B cell (primary cell): Measurements from ENCODE around the gene EBP. TPM values are rescaled to one million over a fixed set of nuclear protein-coding genes. Genes with fewer than 3 reads are reported as not detected.

Source experiments
- ATAC-seq: fragments of 200-7000 bp; cut with Tn5 transposase; one replicate; pipeline ENCODE4 v1.10.0; 2021; ENCODE audit warnings: low read depth, mild to moderate bottlenecking, moderate number of reproducible peaks, moderate library complexity
- CTCF ChIA-PET: fragments of 350-600 bp; sonication (Branson Sonifier 250); formaldehyde crosslinking; loops from one replicate; lab custom pipeline; 2021; ENCODE audit warnings: antibody characterized with exemption, inconsistent platforms; lab: Charles Lee
- POLR2A ChIA-PET: fragments of 350-600 bp; sonication (Branson Sonifier 250); formaldehyde crosslinking; loops from one replicate; lab custom pipeline; 2021; ENCODE audit warnings: antibody characterized with exemption; lab: Charles Lee
- DNase-seq: peaks from one replicate; pipeline ENCODE4 v3.0.0; 2013
- H2AFZ ChIP-seq: 2 replicates; pipeline ENCODE4 v1.6.1; 2012; ENCODE audit warnings: mild to moderate bottlenecking, low read depth, low read length; ENCODE audit not compliant: insufficient read depth, poor library complexity, severe bottlenecking
- H3K27ac ChIP-seq, 2 donors: 1 replicate in 1 of 2; 2 replicates in 1 of 2; pipeline ENCODE4 v1.5.1; 2012 to 2013; ENCODE audit warnings: low read length in 2 of 2, mild to moderate bottlenecking in 2 of 2, moderate library complexity in 1 of 2
- H3K27me3 ChIP-seq, 4 experiments: fragments of 200-600 bp in 1 of 4; sonication (generic) in 1 of 4; replicated peaks in 1 of 4; 1 replicate in 2 of 4; 2 replicates in 2 of 4; pipeline versions ENCODE4 v1.6.1 to v1.7.0; 2013 to 2016; ENCODE audit warnings: low read length in 3 of 4, mild to moderate bottlenecking in 2 of 4, mixed read lengths in 1 of 4, moderate library complexity in 1 of 4; ENCODE audit not compliant: insufficient read depth in 4 of 4, control insufficient read depth in 3 of 4; ENCODE audit errors: control extremely low read depth in 1 of 4
- H3K36me3 ChIP-seq, 2 experiments: replicated peaks in 1 of 2; 1 replicate in 1 of 2; 2 replicates in 1 of 2; pipeline versions ENCODE4 v1.6.1 to v1.7.1; 2013; ENCODE audit warnings: low read length in 1 of 2; ENCODE audit not compliant: insufficient read depth in 2 of 2, control insufficient read depth in 1 of 2; ENCODE audit errors: control extremely low read depth in 1 of 2, extremely low read depth in 1 of 2
- H3K4me1 ChIP-seq, 2 donors: fragments of 200-600 bp in 1 of 2; sonication (generic) in 1 of 2; 1 replicate in 1 of 2; 2 replicates in 1 of 2; pipeline versions ENCODE4 v1.5.1 to v1.6.1; 2013 to 2017; ENCODE audit warnings: low read length in 2 of 2; ENCODE audit not compliant: control insufficient read depth in 2 of 2, insufficient read depth in 2 of 2
- H3K4me2 ChIP-seq: replicated peaks from 2 replicates; pipeline ENCODE3; 2012; ENCODE audit warnings: mild to moderate bottlenecking, low read depth, low read length; ENCODE audit not compliant: poor library complexity, severe bottlenecking
- H3K4me3 ChIP-seq, 5 experiments: fragments of 200-600 bp in 1 of 5; sonication (generic) in 1 of 5; 1 replicate in 3 of 5; 2 replicates in 2 of 5; pipeline versions ENCODE4 v1.5.1 to v1.7.0; 2011 to 2016; ENCODE audit warnings: low read length in 4 of 5, mild to moderate bottlenecking in 4 of 5, low read depth in 2 of 5, control low read depth in 1 of 5, moderate library complexity in 1 of 5; ENCODE audit not compliant: insufficient read depth in 1 of 5; ENCODE audit errors: control extremely low read depth in 1 of 5, extremely low read depth in 1 of 5
- H3K79me2 ChIP-seq: fragments of 200-600 bp; sonication (generic); one replicate; pipeline ENCODE4 v1.6.0; 2016; ENCODE audit warnings: low read length; ENCODE audit not compliant: control insufficient read depth, insufficient read depth
- H3K9ac ChIP-seq: fragments of 200-600 bp; sonication (generic); 2 replicates; pipeline ENCODE4 v1.6.1; 2017; ENCODE audit warnings: mild to moderate bottlenecking, low read length, moderate library complexity
- H3K9me3 ChIP-seq, 3 donors: one replicate each; pipeline versions ENCODE4 v1.6.1 to v1.7.1; 2013; ENCODE audit warnings: low read length in 2 of 3; ENCODE audit not compliant: control insufficient read depth in 2 of 3, insufficient read depth in 1 of 3; ENCODE audit errors: control extremely low read depth in 1 of 3
- H4K20me1 ChIP-seq: 2 replicates; pipeline ENCODE4 v1.6.0; 2012; ENCODE audit warnings: mild to moderate bottlenecking, low read length; ENCODE audit not compliant: insufficient read depth, control insufficient read depth, poor library complexity, severe bottlenecking
- H3K27ac Mint-ChIP-seq: one replicate; pipeline ENCODE4 v1.8.0; 2021; ENCODE audit warnings: mixed read lengths
- H3K27me3 Mint-ChIP-seq: one replicate; pipeline ENCODE4 v1.8.0; 2021; ENCODE audit warnings: mixed read lengths
- H3K4me1 Mint-ChIP-seq: one replicate; pipeline ENCODE4 v1.8.0; 2021; ENCODE audit warnings: mixed read lengths
- H3K4me3 Mint-ChIP-seq: one replicate; pipeline ENCODE4 v1.8.0; 2021; ENCODE audit warnings: mixed read lengths
- H3K9me3 Mint-ChIP-seq: one replicate; pipeline ENCODE4 v1.8.0; 2022; ENCODE audit warnings: mixed read lengths; ENCODE audit not compliant: insufficient read depth
- CTCF ChIP-seq: fragments of 200-600 bp; IDR thresholded peaks from one replicate; pipeline ENCODE4 v1.8.0; 2022; ENCODE audit warnings: antibody characterized with exemption, mild to moderate bottlenecking
- EZH2 ChIP-seq: IDR thresholded peaks from 2 replicates; pipeline ENCODE4 v1.6.1; 2012; ENCODE audit warnings: borderline replicate concordance, low read depth, mild to moderate bottlenecking, moderate library complexity, low read length; ENCODE audit not compliant: insufficient read depth, poor library complexity, severe bottlenecking
- WGBS: methylation state at CpG from one replicate; pipeline ENCODE4 v1.1.5; 2013; ENCODE audit warnings: missing lambda C conversion rate; ENCODE audit not compliant: insufficient coverage; 5-methylcytosine and 5-hydroxymethylcytosine counted together
- intact Hi-C: fragments of 100-400 bp; cut with micrococcal nuclease; formaldehyde crosslinking; loops from one replicate; pipeline ENCODE4 v1.10.0; 2022
- polyA plus RNA-seq: library from polyadenylated mRNA; depleted of rRNA; stranded (reverse); fragments of >200 nt; gene quantifications from 2 replicates; pipeline ENCODE4 v1.2.3, GENCODE V29; 2012
- total RNA-seq, 2 donors: library from RNA; stranded (reverse); fragments of 120-200 nt in 1 of 2; gene quantifications; 1 replicate in 1 of 2; 2 replicates in 1 of 2; pipeline versions ENCODE4 v1.2.3 to v1.2.4, GENCODE V29; 2013 to 2022

EBP gene
- total and polyA plus RNA-seq, 2 donors (not counting 1 experiment from before 2014, with no cell fraction given): 27.9 to 60.8 TPM

DNA sequence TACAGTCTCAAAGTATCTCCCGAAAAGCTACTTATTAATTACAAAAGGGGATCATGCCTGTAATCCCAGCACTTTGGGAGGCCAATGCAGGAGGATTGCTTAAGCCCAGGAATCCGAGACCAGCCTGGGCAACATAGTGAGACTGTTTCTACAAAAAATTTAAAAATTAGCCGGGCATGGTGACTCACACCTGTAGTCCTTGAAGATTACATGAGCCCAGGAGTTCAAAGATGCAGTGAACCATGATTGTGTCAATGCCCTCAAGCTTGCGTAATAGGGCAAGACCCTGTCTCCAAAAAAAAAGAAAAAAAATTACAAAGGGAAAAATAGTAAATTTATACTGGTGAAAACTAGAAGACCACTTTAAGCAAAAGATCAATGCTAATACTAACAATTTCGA is 16.1 kb upstream of the EBP start:
- Histone ChIP-seq H2AFZ (no peak overlapping the region), H3K4me3 (no peak overlapping the region), H3K27me3 (no peaks in the 10 kb centered on the region), H3K36me3 (no peaks in the 10 kb centered on the region), H3K79me2 (no peaks in the 10 kb centered on the region), H3K9ac (no peak overlapping the region), H3K27ac (no peak overlapping the region), H3K9me3 (no peaks in the 10 kb centered on the region), H3K4me1 (peaks cover 3 to 13% of the 10 kb centered on the region in 2 donors), H4K20me1 (no peaks in the 10 kb centered on the region), H3K4me2 (no peak overlapping the region)
- no peak for ATAC-seq
- WGBS: no CpG with 5 or more reads among the region's 5 CpGs
- Mint-ChIP-seq H3K9me3 (no peaks in the 10 kb centered on the region), H3K4me1 (peaks cover 12% of the 10 kb centered on the region), H3K4me3 (no peak overlapping the region), H3K27ac (no peak overlapping the region), H3K27me3 (no peaks in the 10 kb centered on the region)
- POLR2A ChIA-PET: interaction anchor here (0.6 kb wide), 1 partner anchor 24 kb away, joined by 4 read pairs; no protein-coding TSS in a partner anchor
- DNase-seq: no peak
- CTCF ChIA-PET: interaction anchor here (0.6 kb wide), 1 partner anchor 46 kb away, joined by 3 read pairs; no protein-coding TSS in a partner anchor
- intact Hi-C loops: loop anchor here (5.0 kb wide), 1 partner anchor 38 kb away; no protein-coding TSS in a partner anchor
- TF ChIP-seq CTCF: no peak

DNA sequence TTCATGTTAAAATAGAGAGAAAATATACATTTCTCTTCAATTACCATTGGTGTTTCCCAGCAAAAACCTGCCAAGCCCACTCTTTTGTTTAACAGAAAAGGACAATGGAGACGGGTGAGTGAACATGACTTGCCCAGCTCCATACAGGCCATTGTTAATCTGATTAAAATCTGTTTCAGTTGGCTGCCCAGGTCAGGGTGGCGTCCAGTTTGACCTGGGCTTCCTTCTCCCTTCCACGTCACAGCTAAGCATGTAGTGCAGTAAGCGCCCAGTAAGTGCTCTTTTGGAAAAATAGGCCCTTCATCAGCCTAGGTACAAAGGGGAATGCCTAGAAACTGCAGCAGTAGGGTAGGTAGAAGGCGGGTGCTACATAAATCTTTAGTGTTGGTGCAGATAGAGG is 14.4 kb upstream of the EBP start:
- Mint-ChIP-seq H3K9me3 (no peaks in the 10 kb centered on the region), H3K27me3 (no peaks in the 10 kb centered on the region), H3K4me1 (peaks cover 12% of the 10 kb centered on the region), H3K27ac (no peak overlapping the region), H3K4me3 (peak overlapping the region; percentile 53)
- ATAC-seq (no peak), DNase-seq (no peak)
- CTCF ChIA-PET: no interaction called here
- Histone ChIP-seq H2AFZ (no peak overlapping the region), H3K4me2 (no peak overlapping the region), H4K20me1 (no peaks in the 10 kb centered on the region), H3K79me2 (no peaks in the 10 kb centered on the region), H3K4me1 (peaks cover 3 to 13% of the 10 kb centered on the region in 2 donors), H3K27ac (no peak overlapping the region), H3K27me3 (no peaks in the 10 kb centered on the region), H3K9me3 (no peaks in the 10 kb centered on the region), H3K4me3 (no peak overlapping the region), H3K36me3 (no peaks in the 10 kb centered on the region), H3K9ac (no peak overlapping the region)
- TF ChIP-seq CTCF (no peak), EZH2 (no peak)
- intact Hi-C loops: loop anchor here (5.0 kb wide), 1 partner anchor 40 kb away; no protein-coding TSS in a partner anchor
- POLR2A ChIA-PET: interaction anchor here (0.7 to 2.3 kb wide), 2 partner anchors 67 to 229 kb away, joined by 3 to 7 read pairs; partner anchors contain the start of gene RBM3
- no CpG with 5 or more reads among the region's 5 CpGs for WGBS
